Right kidney (tissue), 1 donor: Measurements from ENCODE around the gene ACP2.

ENCODE experiments used
- DNase-seq: peaks from one replicate; pipeline ENCODE4 v3.0.0-alpha.2; 2016

The ACP2 gene

GRCh38 chr11:47269002-47269828 lies 20.6 kb upstream of the ACP2 start:
- DNase-seq = peak; percentile 98

GRCh38 chr11:47268448-47269001 lies 19.9 kb upstream of the ACP2 start:
- DNase-seq = no peak

GRCh38 chr11:47267876-47268275 lies 19.3 kb upstream of the ACP2 start:
- no peak for DNase-seq

GRCh38 chr11:47264521-47264920 lies 15.9 kb upstream of the ACP2 start:
- no peak for DNase-seq

- no peak for DNase-seq
These were observed 15.5 kb upstream of the ACP2 start for GRCh38 chr11:47264119-47264518.

GRCh38 chr11:47261291-47261800 lies 12.7 kb upstream of the ACP2 start:
- no peak for DNase-seq

- no peak for DNase-seq
These were observed 11.8 kb upstream of the ACP2 start for GRCh38 chr11:47260366-47260765.

- DNase-seq = no peak
These were observed 10.8 kb upstream of the ACP2 start for GRCh38 chr11:47259232-47259977.

GRCh38 chr11:47258317-47258902 lies 9.8 kb upstream of the ACP2 start:
- no peak for DNase-seq

GRCh38 chr11:47257517-47258316 lies 9.1 kb upstream of the ACP2 start, which contains the start of gene NR1H3:
TSS of gene NR1H3 (plus strand) at chr11:47257996. CDS start at chr11:47259217, 1,221 bp downstream.
- peak; percentile 66 for DNase-seq

GRCh38 chr11:47257177-47257516 lies 8.5 kb upstream of the ACP2 start:
- DNase-seq = no peak

GRCh38 chr11:47256374-47256773 lies 7.8 kb upstream of the ACP2 start:
- DNase-seq = no peak

GRCh38 chr11:47254386-47254785 lies 5.8 kb upstream of the ACP2 start:
- DNase-seq = no peak

- DNase-seq = no peak
These were observed 5.0 kb upstream of the ACP2 start for GRCh38 chr11:47253660-47254059.

GRCh38 chr11:47251751-47252150 lies 3.1 kb upstream of the ACP2 start:
- DNase-seq = no peak

GRCh38 chr11:47249378-47249715 lies 733 bp upstream of the ACP2 start:
- no peak for DNase-seq

GRCh38 chr11:47248304-47248663 lies 330 bp downstream of the ACP2 start:
- no peak for DNase-seq

GRCh38 chr11:47247502-47247901 lies 1.1 kb downstream of the ACP2 start:
- no peak for DNase-seq

- no peak for DNase-seq
These were observed 2.8 kb downstream of the ACP2 start for GRCh38 chr11:47245611-47246357.

- DNase-seq = no peak
These were observed 3.9 kb downstream of the ACP2 start for GRCh38 chr11:47244448-47245350.
